KBM-7 (cell line): ENCODE data around the gene DHX57.
A peak's percentile ranks its signal among the peaks of the same experiment; 100 is the strongest.
"Not testable (repeated sequence)": the region's sequence is repeated elsewhere in the genome, so short reads cannot be mapped to it uniquely, and the experiment has no call there.

Experiments
- DNase-seq: peaks from one replicate; pipeline ENCODE4 v3.0.0-alpha.2; 2015
- in situ Hi-C: fragments of 300-500 bp; cut with MboI; formaldehyde crosslinking; loops from 2 replicates; pipeline ENCODE4 v1.14.3; 2020; ENCODE audit warnings: low sequenced_read_pairs, low pct_unique_long_range_greater_than_20kb, mixed read lengths

The DHX57 gene

GRCh38 chr2:38871432-38871831 lies 4.3 kb downstream of the DHX57 start:
- in situ Hi-C loops, result no loop called here
- DNase-seq, result no peak

GRCh38 chr2:38866773-38867443 lies 8.8 kb downstream of the DHX57 start:
- in situ Hi-C loops, result no loop called here
- no peak for DNase-seq

GRCh38 chr2:38863061-38863695 lies 12.6 kb downstream of the DHX57 start:
- DNase-seq, result no peak
- in situ Hi-C loops, result no loop called here

- in situ Hi-C loops, result no loop called here
- no peak for DNase-seq
Measured at GRCh38 chr2:38862476-38862875, 13.3 kb downstream of the DHX57 start.

- in situ Hi-C loops, result no loop called here
Measured at GRCh38 chr2:38856165-38856564, 19.6 kb downstream of the DHX57 start.

GRCh38 chr2:38850045-38850444 lies 25.7 kb downstream of the DHX57 start:
- no peak for DNase-seq
- in situ Hi-C loops, result no loop called here

More at GRCh38 chr2:38856165-38856564, 19.6 kb downstream of the DHX57 start:
- DNase-seq, result no peak

GRCh38 chr2:38836791-38837190 lies 38.9 kb downstream of the DHX57 start:
- in situ Hi-C loops, result no loop called here
- DNase-seq, result no peak

- in situ Hi-C loops, result no loop called here
Measured at GRCh38 chr2:38835990-38836389, 39.7 kb downstream of the DHX57 start.

GRCh38 chr2:38835015-38835601 lies 40.6 kb downstream of the DHX57 start:
- in situ Hi-C loops, result no loop called here
- DNase-seq, result peak; percentile 53

More at GRCh38 chr2:38835990-38836389, 39.7 kb downstream of the DHX57 start:
- no peak for DNase-seq

GRCh38 chr2:38830526-38831159 lies 45.1 kb downstream of the DHX57 start:
- no peak for DNase-seq
- in situ Hi-C loops, result no loop called here

- DNase-seq, result no peak
- in situ Hi-C loops, result no loop called here
Measured at GRCh38 chr2:38829971-38830370, 45.8 kb downstream of the DHX57 start.

- DNase-seq, result no peak
- in situ Hi-C loops, result no loop called here
Measured at GRCh38 chr2:38828460-38828859, 47.3 kb downstream of the DHX57 start.

GRCh38 chr2:38827539-38828145 lies 48.1 kb downstream of the DHX57 start:
- peak; percentile 50 for DNase-seq
- in situ Hi-C loops, result not testable (repeated sequence)

GRCh38 chr2:38825956-38826355 lies 49.8 kb downstream of the DHX57 start:
- in situ Hi-C loops, result no loop called here
- no peak for DNase-seq

- in situ Hi-C loops, result no loop called here
- no peak for DNase-seq
Measured at GRCh38 chr2:38824906-38825305, 50.8 kb downstream of the DHX57 start.

- in situ Hi-C loops, result no loop called here
- no peak for DNase-seq
Measured at GRCh38 chr2:38823386-38823785, 52.3 kb downstream of the DHX57 start.

- DNase-seq, result no peak
- in situ Hi-C loops, result no loop called here
Measured at GRCh38 chr2:38818565-38818964, 57.2 kb downstream of the DHX57 start.

- DNase-seq, result no peak
- in situ Hi-C loops, result no loop called here
Measured at GRCh38 chr2:38815936-38816335, 59.8 kb downstream of the DHX57 start.

- in situ Hi-C loops, result no loop called here
Measured at GRCh38 chr2:38810488-38810887, 65.2 kb downstream of the DHX57 start.

GRCh38 chr2:38808677-38809076 lies 67.1 kb downstream of the DHX57 start:
- in situ Hi-C loops, result no loop called here
- no peak for DNase-seq

More at GRCh38 chr2:38810488-38810887, 65.2 kb downstream of the DHX57 start:
- no peak for DNase-seq
